Transverse colon (tissue), 4 donors: Measurements from ENCODE around the gene AFM.

ENCODE experiments used
- CTCF ChIP-seq, 5 experiments: fragments of 200-600 bp in 3 of 5; fragments of 450-650 bp in 2 of 5; sonication (generic) in 3 of 5; IDR thresholded peaks; 1 replicate in 2 of 5; 2 replicates in 3 of 5; pipeline ENCODE4 v1.5.1; 2016 to 2017; ENCODE audit warnings: antibody characterized with exemption in 5 of 5, inconsistent platforms in 3 of 5, mild to moderate bottlenecking in 2 of 5, moderate library complexity in 1 of 5
- EP300 ChIP-seq: sonication (generic); formaldehyde crosslinking; IDR thresholded peaks from one replicate; pipeline ENCODE4 v1.6.1; 2017; ENCODE audit warnings: antibody characterized with exemption, low read depth
- POLR2A ChIP-seq: fragments of 450-650 bp; IDR thresholded peaks from one replicate; pipeline ENCODE4 v1.6.1; 2016; ENCODE audit warnings: antibody characterized with exemption, mild to moderate bottlenecking, moderate library complexity
- POLR2AphosphoS5 ChIP-seq, 3 donors: sonication (generic); formaldehyde crosslinking; IDR thresholded peaks; one replicate each; pipeline ENCODE4 v1.6.1; 2016; ENCODE audit warnings: antibody characterized with exemption in 3 of 3

GRCh38 chr4:73485085-73485484 is 3.5 kb downstream of the AFM start:
- TF ChIP-seq POLR2A (no peak), CTCF (IDR thresholded peaks at IDR 0.05) (no peak), EP300 (no peak), POLR2AphosphoS5 (IDR thresholded peaks at IDR 0.05) (no peak)
